Stimulated activated CD4-positive, alpha-beta T cell treated with anti-CD3 and anti-CD28 coated beads, TNF-alpha, amount 100 ng/mL, for 1 hour (primary cell): ENCODE data around the gene SPX.

Source experiments
- DNase-seq, 3 donors: peaks; one replicate each; pipeline ENCODE4 v3.0.0-alpha.2; 2020; ENCODE audit warnings: low read depth in 3 of 3, low spot score in 1 of 3

The SPX gene, protein sequence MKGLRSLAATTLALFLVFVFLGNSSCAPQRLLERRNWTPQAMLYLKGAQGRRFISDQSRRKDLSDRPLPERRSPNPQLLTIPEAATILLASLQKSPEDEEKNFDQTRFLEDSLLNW

DNA sequence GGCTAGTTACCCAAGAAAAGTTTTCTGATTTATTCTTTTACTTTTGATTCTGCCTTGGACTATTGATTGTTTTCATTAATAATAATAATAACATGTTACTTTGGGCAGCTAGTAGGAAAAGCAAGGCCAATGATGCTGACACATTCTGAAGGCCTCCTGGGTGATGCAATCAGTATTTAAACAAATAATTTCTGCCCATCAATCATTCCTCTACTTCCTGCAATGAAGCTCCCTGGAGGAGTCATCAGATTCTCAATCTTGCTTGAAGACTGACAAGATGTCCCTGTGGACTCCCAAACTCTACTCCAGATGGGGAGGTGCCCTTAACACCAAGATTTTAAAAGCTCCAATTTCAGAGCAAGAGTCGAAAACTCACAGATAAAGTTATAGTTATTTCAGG, at the start of gene SPX:
TSS of gene SPX (plus strand) at position 244 of the 400 bp plus-strand sequence. CDS start 177 bp downstream, outside the sequence.
- DNase-seq = no peak

DNA sequence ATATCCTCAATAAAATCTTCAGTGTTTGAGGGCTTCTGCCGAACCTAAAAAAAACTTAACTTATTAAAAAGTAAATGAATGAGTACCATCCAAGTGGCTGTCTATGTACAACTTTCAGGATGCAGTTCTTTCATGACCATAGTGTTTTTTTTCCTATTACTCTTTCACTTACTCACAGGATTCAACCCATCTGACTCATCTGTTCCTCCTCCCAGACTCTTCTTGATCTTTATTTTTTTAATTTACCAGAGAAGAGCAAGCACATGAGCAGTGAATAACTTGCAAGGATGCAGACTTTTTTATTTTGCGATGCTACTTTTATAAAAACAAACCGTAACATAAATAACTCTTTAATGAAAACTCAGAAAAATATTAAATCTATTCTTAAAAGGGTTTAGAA, 49.1 kb upstream of the SPX start:
- DNase-seq = no peak

DNA sequence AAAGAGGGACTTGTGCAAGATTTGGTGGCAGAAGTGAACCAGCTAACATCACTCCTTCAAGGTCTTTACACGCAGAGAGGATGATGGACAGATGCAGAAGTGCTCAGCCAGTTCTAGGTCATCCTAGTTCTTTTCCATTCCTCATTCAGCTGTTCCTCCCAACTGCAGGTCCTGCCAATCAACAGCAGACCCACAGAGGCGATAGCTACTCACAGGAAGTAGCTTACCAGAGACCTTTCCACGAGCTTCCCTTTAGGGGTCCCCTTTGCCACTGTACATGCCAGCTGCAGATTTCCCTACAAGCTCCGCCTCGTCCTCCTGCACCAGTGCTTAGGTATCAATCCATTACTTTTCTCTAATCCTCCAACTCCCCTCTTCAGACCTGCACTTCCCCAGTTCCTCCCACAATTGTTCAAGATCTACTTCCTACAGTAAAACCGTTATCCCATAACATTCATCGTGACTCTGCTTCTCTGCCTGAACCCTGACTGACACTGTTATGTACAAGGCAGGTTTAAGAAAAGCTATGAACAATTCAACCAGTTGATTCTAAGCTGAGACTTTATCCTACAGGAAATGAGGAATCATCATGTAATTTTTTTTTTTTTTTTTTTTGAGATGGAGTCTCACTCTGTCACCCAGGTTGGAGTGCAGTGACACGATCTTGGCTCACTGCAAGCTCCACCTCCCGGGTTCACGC, 47.2 kb upstream of the SPX start:
- no peak for DNase-seq

DNA sequence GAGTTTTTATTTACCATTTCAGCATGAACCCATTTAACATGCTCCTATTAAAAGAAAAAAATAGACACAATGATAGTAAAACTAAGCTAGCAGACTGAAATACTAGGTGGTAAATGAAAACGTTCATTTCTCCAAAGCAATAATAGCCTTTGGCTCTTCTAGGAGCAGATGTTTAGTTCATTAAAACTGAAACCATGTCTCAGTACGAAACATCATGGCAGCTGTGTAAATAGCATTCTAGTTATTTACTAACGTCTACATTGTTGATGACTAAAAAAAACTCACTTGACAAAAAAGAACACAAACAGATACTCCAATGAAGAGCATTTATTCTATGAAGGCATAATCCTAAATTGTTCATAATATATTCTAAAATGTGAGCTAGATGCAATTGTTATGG, 42.6 kb upstream of the SPX start:
- no peak for DNase-seq

DNA sequence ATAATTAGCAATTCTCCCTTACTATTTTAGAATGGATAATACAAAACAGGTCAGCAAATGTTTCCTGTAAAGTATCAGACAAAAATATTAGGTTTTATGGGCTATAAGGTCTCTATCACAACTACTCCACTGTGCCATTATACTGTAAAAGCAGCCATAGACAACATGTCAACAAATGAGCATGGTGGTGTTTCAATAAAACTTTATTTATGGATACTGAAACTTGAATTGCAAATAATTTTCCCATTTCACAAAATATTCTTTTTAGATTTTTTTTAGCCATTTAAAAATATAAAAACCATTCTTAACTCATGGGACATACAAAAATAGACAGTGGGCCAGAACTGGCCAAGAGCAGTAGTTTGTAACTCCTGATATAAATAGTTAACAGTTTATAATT, 40.1 kb upstream of the SPX start:
- no peak for DNase-seq

DNA sequence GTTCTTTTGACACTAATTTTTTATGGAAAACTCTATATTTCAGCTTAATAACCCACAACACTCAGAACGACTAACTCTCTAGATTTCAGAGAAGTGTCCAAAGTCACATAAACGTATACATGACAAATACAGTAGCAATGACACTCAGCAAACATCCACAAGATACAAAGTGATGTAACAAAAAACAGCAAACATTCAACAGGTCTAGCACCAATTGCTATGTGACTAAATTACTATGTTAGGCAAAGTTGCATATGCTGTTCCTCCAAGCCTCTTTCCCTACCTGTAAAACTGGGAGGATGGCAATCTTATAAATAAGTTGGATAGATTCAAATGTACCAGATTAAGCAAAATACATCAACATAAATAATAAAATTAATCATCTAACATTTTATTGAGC, 26.3 kb upstream of the SPX start:
- no peak for DNase-seq

DNA sequence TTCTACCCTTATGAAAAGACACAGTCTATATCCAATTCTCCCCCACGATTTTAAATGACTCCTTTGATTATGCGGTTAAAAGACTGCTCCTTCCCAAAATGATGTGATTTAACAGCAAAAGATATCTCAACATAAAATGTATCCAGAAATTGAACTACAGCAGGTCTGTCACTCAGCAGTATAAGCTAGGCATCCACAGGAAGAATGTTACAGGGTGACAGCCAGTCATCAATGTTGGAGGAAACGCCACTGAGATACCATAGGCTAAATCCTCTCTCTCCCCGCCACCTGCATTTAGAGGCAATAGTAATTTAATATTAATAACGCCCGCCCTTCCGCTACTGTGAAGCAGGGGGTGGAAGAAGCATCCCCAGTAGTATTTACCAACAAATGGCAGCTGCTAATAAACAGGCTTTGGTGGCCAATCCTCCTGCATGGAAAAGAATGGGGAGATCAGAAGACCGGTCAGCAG, 25.3 kb upstream of the SPX start:
- no peak for DNase-seq

DNA sequence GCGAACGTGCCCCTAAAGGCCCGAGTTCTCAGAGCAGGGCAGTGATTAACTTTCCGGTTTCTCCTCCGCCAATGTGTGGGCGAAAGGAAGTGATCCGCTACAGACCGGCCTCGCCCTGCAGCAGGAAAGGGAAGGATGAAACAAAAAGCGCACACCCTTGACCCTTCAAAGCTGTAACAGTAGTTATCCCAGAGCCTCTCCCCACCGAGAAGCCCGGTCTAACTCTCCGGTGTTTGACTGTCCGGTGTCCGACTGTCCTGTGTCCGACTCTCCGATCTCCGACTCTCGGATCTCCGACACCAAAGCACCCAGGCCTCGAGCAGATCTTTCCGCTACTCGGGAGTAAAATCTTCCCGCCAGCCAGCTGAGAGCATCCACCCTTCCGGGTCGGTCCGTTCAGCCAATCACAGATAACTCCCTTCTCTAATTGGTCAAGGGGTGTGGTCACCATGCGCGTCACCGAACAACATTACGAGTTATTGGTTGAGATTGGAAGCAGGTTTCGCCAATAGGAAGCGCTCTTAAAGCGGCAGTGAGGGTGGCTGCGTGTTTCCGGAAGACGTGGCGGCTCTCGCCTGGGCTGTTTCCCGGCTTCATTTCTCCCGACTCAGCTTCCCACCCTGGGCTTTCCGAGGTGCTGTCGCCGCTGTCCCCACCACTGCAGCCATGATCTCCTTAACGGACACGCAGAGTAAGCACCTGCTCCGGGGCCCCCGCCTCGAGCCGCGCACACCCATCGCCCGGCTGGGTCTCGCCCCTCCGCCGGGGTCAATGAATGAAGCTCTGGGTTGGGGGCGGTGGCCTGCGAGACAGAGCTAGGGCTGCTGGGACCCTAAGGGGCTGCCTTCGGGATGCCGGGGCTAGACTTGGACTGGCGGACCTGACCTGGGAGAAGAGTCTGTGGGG, 24.6 kb upstream of the SPX start, which contains the start of the genes GOLT1B and RECQL:
TSS of gene GOLT1B (plus strand) at position 532 of the 906 bp plus-strand sequence. CDS start at position 667, 135 bp downstream.
TSS of gene RECQL (minus strand) at position 378 of the 906 bp plus-strand sequence. CDS start 2,065 bp downstream, outside the sequence.
- peak; percentile 60 to 76 (median 76) for DNase-seq

DNA sequence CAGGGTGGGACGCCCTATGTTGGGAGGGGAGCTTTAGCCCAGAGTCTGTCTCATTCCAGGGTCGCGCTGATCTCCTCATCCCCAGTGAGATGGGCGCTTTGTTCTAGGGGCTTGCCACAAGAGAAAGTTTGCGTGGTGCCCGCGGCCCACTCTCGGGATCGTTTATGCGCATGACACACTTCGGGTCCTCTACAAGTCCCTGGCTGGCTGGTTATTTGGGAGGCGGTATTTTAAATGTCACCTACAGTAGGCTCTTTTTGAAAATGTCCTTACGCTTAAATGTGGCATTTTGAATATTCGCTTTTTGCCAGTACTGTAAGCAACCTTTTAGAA, 24.0 kb upstream of the SPX start:
- no peak for DNase-seq

DNA sequence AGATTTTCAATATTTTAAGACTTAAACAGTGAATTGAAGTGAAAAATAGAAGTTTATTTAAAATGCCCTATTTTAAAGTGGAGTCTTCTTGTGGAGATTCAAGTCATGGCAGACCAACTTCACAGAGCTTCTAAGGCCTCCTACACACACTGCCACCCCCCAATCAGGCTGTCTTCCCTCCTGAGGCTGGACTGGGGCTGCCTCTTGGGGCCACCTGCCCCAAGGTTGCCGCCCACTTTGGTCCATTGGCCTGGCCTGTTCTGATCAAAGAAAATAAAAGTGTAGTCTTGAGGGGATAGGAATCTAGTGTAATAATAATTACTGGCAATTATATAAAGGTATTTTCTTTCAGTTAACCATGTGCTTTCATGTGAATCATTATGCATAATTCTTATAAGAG, 23.2 kb upstream of the SPX start:
- no peak for DNase-seq

DNA sequence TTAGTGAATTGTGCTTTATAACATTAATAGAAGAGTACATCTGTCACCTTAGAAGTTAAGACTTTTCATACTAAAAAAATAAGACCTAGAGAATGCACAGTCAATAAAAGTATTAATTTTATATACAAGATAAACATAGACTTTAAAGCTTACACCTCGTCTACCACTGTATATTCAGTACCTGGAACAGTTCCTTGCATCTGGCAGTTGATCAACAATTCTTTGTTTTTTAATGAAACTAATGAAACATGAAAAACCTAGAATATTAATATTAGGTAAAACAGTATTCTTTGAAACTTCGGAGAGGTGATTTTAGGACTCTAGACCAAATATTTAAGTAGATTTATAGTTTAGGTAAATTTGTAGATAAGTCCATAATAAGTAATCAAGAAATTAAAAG, 20.2 kb upstream of the SPX start:
- no peak for DNase-seq

DNA sequence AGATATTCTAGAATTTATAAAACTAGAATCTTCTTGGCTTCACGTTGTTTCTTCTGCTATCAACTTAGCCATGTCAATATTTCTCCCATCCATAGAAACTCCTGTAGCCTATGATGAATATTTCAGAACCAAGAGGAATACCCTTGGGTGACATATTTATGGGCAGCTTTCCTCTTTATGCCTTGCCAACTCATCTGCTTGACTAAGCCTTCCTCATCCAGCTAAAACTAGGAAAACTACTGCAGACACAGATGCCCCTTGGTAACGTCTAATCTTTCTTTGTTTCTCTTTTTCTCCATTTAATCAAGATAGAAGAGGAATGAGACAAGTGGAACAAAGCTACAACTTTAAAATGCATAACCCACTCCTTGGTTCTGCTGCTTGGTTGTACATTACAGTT, 18.2 kb upstream of the SPX start:
- no peak for DNase-seq

DNA sequence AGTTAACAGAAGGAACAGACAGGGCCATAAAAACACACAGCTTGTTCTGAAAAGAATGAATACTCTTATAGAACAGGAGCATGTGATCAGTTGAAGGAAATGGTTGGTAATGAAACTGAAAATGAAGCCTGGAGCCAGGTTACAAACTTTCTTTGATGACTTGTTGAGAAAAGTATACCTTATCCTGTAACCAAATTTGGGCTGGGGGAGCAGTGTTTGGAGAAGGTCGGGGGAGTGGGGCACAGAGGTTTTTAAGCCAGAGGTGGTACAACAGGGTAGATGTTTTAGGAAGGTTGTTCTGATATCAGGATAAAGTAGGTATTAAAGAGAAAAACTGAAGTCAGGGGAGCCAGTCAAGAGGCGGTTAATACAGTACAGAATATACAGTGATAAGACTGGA, 16.3 kb upstream of the SPX start:
- DNase-seq = no peak

DNA sequence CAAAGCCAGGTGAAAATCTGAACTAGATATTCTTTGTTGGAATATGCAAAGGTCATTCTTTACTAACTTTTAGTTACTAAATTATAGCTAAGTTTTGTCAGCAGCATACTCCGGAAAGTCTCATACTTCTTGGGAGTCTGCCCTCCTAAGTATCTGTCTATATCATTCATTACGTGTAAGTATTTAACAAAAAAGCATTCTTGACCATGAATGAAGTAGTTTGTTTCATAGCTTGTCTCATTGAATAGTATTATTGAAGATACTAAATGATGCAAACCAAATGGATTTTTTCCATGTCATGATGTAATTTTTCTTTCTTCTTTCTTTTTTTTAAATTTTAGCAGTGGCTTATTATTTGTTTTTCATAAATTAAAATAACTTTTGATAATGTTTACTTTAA, 9.8 kb upstream of the SPX start:
- no peak for DNase-seq

DNA sequence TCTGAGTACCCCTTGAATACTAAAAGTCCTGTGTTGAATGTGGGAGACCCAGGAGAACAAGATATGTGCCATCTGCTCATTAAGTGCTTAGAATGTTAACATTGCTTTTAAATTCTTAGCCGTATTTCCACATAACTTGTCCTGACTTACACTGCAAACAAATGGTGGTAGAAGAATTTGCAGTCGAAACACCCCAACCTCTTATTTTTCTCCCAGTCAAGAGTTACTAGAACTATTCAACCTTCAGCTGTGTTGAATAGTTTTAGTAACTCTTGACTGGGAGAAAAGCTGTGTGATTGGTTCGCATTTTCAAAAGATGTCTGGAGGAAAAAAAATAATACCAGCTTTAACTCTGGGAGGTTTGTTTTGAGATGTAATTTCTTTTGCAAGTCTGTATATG, 7.6 kb upstream of the SPX start:
- no peak for DNase-seq

DNA sequence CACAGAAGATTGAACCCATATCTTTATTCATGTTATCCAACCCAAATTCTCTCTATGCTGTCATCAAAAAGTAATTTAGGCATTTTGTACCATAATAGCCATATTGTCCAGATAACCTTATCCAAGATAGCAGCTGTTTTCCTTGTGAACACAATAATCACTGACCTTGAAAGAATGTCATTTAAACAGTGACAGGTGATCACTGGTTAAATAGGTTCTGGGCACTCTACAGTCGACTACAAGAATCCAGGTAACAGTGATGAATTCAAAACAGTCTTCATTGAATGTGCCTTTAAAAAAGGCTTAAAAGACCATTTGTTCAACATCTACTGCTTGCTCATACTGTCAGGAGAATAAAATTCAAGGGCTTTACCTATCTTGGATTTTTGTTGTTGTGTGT, 4.6 kb upstream of the SPX start:
- no peak for DNase-seq

DNA sequence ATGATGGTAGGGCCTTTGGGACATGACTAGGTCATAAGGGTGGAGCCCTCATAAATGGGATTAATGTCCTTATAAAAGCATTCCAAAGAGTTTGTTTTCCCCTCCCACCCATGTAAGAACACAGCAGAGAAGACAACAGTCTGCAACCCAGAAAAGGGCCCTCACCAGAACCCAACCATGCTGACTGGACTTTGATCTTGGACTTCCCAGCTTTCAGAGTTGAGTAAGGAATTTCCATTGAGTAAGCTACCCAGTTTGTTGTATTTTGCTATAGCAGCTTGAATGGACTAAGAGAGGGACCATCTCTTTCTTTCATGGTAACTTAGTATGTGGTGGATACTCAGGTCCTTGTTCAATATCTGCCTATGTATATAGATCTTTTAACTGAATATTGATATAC, 2.9 kb upstream of the SPX start:
- DNase-seq = no peak

DNA sequence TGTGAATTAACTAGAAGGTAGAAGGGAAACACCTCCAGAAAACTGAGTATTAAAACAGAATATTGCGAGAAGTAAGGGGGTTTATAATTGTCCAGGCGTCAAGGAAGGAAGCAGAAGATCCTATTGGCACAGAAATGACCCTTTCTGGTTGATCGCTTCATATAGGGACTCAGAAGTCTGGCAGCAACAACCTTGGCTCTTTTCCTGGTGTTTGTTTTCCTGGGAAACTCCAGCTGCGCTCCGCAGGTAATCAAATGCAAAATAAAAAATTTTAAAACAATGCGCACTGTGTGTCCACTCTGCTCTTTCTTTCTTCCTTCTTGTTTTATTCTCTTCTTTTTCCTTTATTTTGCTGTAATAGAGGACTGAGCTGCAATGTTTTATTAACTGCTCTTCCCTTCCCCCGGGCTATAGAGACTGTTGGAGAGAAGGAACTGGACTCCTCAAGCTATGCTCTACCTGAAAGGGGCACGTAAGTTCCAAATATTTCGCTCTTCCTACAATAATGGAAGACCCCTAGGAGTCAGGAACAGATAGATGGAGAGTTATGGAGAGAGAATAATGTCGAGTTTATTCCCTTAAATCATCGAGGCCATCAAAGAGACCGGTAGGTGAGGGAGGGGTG, 737 bp downstream of the SPX start:
- no peak for DNase-seq

DNA sequence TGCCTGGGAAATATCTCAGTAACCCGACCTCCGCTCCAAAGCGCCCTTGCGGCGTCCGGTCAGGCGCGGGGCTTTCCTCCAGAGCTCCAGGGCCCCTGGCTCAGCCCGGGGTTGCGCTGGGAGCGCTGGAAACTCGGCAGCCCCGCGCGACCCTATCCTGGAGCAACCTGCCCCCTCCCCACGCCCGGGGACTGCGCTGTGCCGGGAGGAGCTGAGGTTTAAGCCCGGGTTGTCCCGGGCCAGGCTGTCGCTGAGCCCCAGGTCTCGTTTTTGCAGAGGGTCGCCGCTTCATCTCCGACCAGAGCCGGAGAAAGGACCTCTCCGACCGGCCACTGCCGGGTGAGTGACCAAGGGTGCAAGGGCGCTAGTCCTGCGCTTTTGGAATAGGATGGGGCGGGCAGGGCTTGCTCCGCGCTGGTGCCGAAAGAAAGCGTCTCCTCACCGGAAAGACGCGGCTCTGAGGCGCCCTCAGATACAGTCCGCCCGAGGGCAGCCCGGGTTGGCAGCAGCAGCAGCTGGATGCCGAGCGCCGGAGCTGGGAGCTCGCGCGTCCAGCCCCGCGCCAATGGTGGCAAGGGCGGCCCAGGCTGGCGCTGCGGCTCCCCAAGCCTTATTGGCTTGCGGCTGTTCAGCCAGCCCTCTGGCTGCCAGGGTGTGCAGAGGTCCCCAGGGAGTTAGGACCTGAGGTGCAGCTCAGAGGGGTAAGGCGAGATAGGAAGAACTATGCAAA, 1.5 kb downstream of the SPX start:
- peak; percentile 12 to 36 (median 27) for DNase-seq

DNA sequence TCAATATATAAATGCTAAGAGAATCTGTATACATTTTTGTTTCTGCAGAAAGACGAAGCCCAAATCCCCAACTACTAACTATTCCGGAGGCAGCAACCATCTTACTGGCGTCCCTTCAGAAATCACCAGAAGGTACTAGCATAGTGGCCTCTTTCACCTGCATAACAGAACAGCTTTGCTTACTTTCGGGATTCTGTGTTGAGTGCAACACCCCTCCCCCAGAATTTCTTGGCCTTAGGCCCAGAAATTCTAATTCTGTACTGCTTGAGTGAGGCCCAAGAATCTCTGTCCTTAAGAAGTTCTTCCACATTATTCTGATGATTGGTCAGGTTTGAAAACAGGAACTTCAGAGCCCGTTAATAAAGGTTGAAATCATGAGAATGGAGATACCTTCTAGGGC, 2.9 kb downstream of the SPX start:
- DNase-seq = no peak

DNA sequence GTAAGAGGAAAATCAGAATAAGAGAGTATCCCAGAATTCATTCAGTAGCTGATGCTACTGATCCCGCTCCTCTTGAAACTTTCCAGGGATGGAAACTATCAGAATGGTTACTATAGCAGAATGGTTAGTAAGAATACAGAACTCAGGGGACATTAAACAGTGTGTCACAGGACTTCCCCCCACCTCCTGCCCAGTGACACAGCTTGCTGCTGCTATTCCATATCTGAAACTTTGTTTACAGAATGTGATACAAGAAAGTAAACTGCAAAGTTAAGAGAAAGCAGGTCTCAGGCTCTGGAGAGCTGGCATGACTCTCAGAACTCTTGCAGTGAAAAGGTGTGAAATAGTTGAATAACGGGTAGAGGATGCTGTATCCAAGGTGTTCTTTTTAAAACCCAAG, 3.4 kb downstream of the SPX start:
- no peak for DNase-seq
